HG03342 (cell line): ENCODE data around the gene IL1RAPL2.
A peak's percentile ranks its signal among the peaks of the same experiment; 100 is the strongest.
"Not testable (repeated sequence)": the region's sequence is repeated elsewhere in the genome, so short reads cannot be mapped to it uniquely, and the experiment has no call there.

Source experiments
- ATAC-seq: cut with Tn5 transposase; IDR thresholded peaks from one replicate; pipeline ENCODE4 v1.9.1; 2021; ENCODE audit warnings: mild to moderate bottlenecking, moderate library complexity; ENCODE audit not compliant: unreplicated experiment

Gene IL1RAPL2

DNA sequence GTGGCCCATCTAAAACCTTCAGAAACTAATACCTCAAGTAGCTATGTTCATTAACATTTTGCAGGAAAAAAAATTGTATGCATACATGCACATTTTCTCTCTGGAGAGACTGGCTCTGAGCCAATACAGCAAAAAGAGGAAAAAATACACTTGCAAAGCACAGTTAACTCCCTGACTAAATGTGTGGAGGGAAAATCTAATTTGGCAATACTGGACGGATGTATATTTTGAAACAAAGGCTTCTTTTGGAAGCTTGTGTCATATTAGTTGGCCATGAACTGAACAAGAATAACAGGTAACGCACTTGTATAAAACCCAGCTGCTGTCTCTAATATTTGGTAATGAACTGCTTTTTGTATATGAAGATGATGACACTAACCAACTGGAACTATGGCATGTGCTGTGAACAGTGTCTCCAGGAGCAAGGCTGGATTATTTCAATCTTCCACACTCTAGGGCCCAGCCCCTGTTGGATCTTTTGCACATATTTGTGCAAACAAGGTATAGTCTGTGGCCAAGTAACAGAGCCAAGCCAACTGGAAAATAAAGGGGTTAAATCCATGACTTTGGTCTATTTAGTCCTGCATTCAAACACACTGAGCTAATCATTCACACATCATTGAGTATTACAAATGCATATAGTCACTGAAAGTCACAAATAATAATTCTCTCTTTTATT lies 1188.4 kb downstream of the IL1RAPL2 start:
- ATAC-seq, result no peak

DNA sequence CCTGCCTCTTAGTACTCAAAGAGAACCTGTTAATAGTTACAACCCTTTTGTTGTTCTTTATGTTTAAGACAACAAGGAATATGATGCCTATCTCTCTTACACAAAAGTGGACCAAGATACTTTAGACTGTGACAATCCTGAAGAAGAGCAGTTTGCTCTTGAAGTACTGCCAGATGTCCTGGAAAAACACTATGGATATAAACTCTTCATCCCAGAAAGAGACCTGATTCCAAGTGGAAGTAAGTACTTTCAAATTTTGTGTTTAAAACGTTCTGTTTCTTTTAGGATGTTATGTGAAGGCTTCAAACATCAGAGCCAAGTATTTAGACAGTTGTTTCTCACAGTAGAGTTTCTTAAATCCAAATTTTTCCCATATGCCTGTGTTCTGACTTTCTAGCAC lies 1189.1 kb downstream of the IL1RAPL2 start:
- ATAC-seq, result no peak

DNA sequence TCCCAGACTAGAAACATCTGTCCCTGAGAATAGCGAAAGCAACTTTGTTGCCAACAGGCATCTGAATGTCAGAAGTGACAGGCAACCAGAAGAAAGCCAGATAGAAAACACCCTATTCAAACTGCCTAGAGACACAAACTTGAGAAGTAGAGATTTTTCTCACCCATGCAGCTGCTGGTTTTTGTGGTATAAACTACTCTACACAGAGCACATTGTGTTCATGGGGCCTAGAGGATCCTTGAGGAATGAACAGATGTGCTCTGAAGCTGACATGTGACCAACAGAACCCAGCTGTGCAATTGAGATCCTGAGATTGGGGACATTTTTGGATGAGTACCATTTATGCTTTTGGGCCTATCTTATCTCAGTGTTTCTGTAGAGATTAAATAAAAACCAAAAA lies 1192.8 kb downstream of the IL1RAPL2 start:
- no peak for ATAC-seq

DNA sequence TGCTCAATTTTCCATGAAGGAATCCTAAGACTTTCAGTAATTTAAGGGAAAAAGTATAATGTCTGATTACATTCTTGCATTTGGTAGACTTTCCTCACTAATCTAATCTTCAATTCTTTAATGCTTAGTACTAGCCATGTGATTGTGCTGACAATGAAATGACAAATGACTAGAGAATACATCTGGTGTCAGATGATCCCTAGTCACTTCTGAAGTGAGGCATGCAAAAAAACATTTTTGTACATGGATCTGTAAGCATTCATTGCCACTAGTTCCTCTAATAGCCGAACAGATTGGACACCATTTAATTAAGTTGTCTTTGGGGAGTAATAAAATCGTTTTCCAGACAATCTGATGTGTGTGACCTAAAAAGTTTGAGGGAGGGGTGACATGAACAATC lies 1193.6 kb downstream of the IL1RAPL2 start:
- ATAC-seq, result no peak

DNA sequence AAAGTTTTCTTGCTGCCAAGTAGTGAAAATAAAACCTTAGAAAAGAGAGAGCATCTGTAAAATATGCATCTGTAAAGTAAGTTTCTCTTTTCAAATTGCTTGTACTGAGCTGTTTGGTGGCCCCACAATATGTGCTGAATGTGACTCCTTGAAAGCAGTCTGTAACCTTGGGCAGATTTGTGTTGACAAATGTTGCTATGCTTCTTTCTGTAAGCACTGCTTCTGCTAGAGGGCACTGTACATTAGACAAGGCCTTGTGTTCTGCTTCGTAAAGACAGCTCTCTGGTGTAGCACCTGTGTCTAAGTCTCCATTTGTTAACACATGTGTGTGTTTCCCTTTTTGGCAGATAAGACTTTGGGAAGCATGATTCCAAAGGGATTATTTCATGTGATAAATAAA lies 1199.7 kb downstream of the IL1RAPL2 start:
- no peak for ATAC-seq

DNA sequence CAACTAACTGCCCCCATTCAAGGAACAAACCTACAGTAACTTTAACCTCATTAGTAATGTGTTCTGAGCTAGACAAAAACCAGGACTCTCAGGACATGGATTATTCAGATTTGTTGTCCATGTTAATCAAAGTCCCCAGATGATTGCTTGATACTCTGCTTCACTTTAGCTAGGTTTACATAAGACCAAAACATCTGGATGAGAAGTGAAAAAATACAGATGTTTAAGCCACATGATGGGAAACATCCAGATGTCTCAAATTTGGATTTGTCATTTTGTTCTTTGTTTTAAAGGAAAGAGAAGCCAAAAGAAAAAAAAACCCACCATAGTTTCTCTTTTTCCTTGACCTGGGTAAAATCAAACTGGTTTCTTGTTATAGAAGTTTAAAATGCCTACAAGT lies 1207.8 kb downstream of the IL1RAPL2 start:
- no peak for ATAC-seq

DNA sequence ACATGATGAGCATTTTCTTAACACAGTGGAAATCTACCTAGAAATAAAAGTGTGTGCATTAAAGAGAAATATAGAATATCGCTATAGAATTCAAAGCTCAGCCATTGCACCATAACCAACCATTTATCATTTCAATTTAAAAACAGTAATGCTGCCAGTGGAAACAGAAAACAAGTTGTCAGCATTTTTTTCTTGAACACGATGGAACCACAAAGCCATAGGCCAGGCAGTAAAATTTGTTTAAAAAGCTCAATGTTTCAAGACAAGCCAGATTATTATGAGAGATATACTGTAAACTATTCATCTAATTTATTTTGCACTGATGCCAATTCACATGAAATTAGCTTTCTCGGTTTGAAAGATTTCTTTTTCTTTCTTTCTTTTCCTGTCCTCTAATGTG lies 1209.7 kb downstream of the IL1RAPL2 start:
- no peak for ATAC-seq

DNA sequence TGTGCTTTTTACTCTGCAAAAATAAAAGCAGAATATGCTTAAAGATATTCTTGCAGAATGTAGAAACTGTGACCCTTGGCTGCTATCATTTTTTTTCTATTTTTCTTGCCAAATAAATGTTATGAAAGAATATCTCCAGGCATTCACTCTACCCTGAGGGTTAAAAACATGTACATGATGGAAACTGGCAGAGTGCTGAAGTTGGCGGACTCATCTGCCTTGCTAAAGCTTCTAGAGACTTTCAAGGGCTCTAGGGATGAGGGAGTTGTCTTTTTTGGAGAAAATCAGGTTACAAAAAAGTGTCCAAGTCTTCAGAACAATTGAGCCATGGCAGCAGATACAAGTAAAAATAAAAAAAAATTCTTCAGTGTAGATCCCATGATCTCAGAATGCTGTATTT lies 1215.8 kb downstream of the IL1RAPL2 start:
- ATAC-seq, result no peak

DNA sequence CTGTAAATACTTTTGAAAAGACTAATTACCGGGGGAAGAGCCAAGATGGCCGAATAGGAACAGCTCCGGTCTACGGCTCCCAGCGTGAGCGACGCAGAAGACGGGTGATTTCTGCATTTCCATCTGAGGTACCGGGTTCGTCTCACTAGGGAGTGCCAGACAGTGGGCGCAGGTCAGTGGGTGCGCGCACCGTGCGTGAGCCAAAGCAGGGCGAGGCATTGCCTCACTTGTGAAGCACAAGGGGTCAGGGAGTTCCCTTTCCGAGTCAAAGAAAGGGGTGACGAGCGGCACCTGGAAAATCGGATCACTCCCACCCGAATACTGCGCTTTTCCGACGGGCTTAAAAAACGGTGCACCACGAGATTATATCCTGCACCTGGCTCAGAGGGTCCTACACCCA lies 1230.9 kb downstream of the IL1RAPL2 start:
- not testable (repeated sequence) for ATAC-seq

DNA sequence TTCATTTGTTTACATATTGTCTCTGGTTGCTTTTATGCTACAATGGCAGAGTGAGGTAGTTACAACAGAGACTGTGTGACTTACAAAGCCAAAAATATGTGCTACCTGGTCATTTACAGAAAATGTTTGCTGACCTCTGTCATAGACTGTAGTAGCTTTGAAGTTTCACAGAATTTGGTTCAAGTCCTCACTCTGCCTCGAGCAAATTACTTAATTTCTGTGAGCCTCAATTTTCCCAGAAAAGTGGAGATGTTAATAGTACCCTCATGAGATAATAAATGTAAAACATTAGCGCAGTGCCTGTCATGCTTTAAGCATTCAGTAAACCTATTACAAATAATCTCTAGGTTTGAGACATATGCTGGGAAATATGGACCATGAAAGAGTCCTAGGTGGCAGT lies 1237.9 kb downstream of the IL1RAPL2 start:
- no peak for ATAC-seq

DNA sequence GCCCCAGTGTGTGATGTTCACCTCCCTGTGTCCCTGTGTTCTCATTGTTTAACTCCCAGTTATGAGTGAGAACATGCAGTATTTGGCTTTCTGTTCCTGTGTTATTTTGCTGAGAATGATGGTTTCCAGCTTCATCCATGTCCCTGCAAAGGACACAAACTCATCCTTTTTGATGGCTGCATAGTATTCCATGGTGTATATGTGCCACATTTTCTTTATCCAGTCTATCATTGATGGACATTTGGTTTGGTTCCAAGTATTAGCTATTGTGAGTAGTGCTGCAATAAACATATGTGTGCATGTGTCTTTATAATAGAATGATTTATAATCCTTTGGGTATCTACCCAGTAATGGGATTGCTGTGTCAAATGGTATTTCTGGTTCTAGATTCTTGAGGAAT lies 1239.7 kb downstream of the IL1RAPL2 start:
- ATAC-seq, result not testable (repeated sequence)

DNA sequence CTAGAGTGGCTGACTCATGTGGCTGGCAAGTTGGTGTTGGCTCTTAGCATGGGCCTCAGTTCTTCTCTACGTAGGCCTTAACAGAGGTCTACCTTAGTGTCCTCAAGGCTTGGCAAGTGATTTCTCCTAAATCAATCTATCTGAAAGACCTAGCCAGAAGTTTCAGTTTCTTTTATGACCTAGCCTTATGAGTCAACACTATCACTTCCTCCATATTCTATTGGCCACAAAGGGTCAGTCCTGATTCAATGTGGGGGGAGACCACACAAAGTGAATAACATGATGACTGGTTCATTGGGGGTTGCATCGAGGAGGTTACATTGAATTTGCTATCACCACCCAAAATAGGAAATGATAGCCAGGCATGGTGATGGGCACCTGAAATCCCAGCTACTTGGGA lies 1250.5 kb downstream of the IL1RAPL2 start:
- peak; percentile 62 for ATAC-seq
